ENCODE measurements around the gene CRACDL.

The CRACDL gene

DNA sequence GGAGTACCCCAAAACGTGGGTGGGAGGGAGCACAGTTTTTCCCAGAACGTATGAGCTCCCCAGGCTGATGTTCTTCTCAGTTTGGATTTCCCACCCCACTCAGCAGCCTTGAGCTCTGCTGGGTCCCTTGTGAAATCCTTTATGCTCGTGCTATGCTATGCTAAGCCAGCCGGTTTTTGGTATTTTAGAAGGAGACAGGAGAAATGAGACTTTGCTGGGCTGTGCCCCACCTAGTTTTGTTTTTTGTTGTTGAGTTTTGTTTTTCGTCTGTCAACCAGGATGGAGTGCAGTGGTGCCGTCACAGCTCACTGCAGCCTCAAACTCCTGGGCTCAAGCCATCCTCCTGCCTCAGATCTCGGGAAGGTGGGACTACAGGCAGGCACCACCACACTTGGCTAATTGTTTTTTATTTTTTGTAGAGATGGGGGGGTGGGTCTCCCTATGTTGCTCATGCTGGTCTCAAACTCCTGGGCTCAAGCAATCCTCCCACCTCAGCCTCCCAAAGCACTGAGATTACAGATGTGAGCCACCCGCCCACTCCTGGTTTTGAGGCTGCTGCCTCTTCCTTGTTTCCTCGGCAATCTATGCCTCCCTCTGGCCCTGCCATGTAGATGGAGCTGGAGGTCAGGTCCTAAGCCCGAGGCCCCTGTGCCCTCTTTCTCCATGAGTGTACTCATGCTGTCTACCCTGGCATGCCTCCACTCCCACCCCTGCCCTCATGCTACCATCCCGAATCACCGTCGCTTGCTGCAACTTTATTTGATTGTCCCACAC, 187.5 kb downstream of the CRACDL start:
- no peak for DNase-seq (ENCODE audit: low spot score)

DNA sequence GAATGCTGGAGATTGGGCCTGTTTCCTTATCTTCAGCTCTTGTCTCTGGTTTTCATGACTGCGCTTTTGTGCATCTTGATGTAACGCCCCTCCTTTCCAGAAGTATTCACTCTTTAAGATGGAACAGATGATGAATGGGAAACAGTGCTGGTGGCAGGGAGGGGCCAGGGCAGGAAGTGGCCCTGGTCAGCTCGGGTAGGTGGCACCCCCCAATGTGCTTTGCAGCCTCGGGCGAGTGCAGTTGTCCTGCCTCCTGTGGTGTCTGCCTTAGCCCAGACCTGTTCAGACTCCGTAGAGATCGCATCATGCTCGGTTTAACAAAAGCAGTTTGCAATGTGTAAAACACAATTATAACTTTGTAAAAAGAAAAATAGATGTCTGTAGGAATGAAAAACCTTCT, 188.1 kb downstream of the CRACDL start:
- no peak for DNase-seq (ENCODE audit: low spot score)

DNA sequence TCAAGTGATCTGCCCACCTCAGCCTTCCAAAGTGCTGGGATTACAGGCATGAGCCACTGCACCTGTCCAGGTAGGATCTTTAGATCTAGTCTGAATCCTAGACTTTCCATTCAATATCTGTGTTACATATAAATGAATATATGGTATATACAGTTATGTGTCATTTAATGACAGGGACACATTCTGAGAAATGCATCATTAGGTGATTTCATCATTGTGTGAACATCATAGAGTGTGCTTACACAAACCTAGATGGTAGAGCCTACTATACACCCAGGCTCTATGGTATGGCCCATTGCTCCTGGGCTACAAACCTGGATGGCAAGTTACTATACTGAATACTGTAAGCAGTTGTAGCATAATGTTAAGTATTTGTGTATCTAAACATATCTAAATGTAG, 189.6 kb downstream of the CRACDL start:
- DNase-seq (ENCODE audit: low spot score) = no peak

DNA sequence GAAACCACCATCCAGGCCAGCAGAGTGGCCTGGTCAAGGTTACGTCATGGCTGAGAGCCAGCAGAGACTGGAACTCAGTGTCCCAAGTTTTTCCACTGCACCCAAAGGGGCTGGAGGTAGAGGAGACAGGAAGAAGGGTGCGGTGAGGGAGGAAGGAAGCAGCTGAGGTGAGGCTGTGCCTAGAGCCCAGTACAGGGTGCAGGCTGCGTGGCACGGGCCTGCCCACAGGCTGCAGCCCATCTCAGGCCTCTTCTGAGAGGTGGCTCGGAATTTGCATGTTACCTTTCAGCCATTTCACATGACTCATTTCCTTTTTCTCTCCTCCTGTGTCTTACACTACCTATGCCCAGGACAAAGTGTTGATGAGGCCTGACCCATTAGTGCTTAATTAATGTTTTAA, 191.4 kb downstream of the CRACDL start:
- DNase-seq (ENCODE audit: low spot score) = no peak
